ENCODE measurements around the gene CNTNAP4.

GRCh38 chr16:76376988-76377387, 99.8 kb downstream of the CNTNAP4 start:
- TF ChIP-seq CTCF (IDR thresholded peaks at IDR 0.05; ENCODE audit: poor library complexity) (no peak), EZH2phosphoT487 (IDR thresholded peaks at IDR 0.05; ENCODE audit: low read depth, severe bottlenecking, unreplicated experiment) (no peak)
